Left lung (tissue), 10 donors: ENCODE measurements around the gene LRRN2. TPM values are rescaled to one million over a fixed set of nuclear protein-coding genes. Genes with fewer than 3 reads are reported as not detected.

Experiments used
- ATAC-seq: fragments of 200-7000 bp; cut with Tn5 transposase; one replicate; pipeline ENCODE4 v1.9.1; 2020; ENCODE audit warnings: moderate library complexity
- DNase-seq, 4 donors: peaks; one replicate each; pipeline ENCODE4 v3.0.0-alpha.2; 2013 to 2020
- H3K27ac ChIP-seq, 2 donors: fragments of 200-600 bp; sonication (generic) in 1 of 2; one replicate each; pipeline versions ENCODE4 v1.5.0 to v1.8.0; 2020 to 2021
- H3K27me3 ChIP-seq, 2 donors: fragments of 200-600 bp; sonication (generic) in 1 of 2; one replicate each; pipeline versions ENCODE4 v1.5.0 to v1.8.0; 2020 to 2021
- H3K36me3 ChIP-seq, 2 donors: fragments of 200-600 bp; sonication (generic) in 1 of 2; one replicate each; pipeline versions ENCODE4 v1.5.0 to v1.8.0; 2020 to 2021
- H3K4me1 ChIP-seq, 2 donors: fragments of 200-600 bp; one replicate each; pipeline ENCODE4 v1.8.0; 2021
- H3K4me3 ChIP-seq, 2 donors: fragments of 200-600 bp; sonication (generic) in 1 of 2; one replicate each; pipeline versions ENCODE4 v1.5.0 to v1.8.0; 2020 to 2021; ENCODE audit warnings: mild to moderate bottlenecking in 1 of 2
- H3K9me3 ChIP-seq, 2 donors: fragments of 200-600 bp; sonication (generic) in 1 of 2; one replicate each; pipeline versions ENCODE4 v1.5.0 to v1.8.0; 2020 to 2021
- CTCF ChIP-seq, 2 donors: fragments of 200-600 bp; sonication (generic) in 1 of 2; IDR thresholded peaks; one replicate each; pipeline versions ENCODE4 v1.5.0 to v1.8.0; 2021; ENCODE audit warnings: antibody characterized with exemption in 2 of 2
- intact Hi-C, 2 donors: fragments of 100-400 bp; cut with DNase I; formaldehyde crosslinking; loops; one replicate each; pipeline versions ENCODE4 v1.11.2 to v1.14.2; 2022
- polyA plus RNA-seq, 6 donors: library from polyadenylated mRNA; unstranded; fragments of 120-200 nt; gene quantifications; one replicate each; pipeline ENCODE4 v1.2.1, GENCODE V29; 2013; ENCODE audit not compliant: insufficient read length in 6 of 6
- total RNA-seq, 2 donors: library from RNA; stranded (reverse); fragmentation: NEBNext Ultra II Directional; extraction: Animal tissue kit (Norgen Biotek cat#: 25700); gene quantifications; one replicate each; pipeline ENCODE4 v1.2.1, GENCODE V29; 2021
- donor health status: DM: no; HTN: yes; CAD: no.
- donor health status: DM: no; HTN: no; CAD: no.

Gene LRRN2
- total and polyA plus RNA-seq, 8 donors: 1.6 to 7.1 (median 2.0) TPM

GRCh38 chr1:204623365-204623893 is 62.1 kb downstream of the LRRN2 start:
- no peaks in the 10 kb centered on the region for H3K9me3 ChIP-seq
- DNase-seq (no peak), ATAC-seq (peak; percentile 33)
- intact Hi-C loops: no loop called here
- no peak for TF ChIP-seq CTCF (IDR thresholded peaks at IDR 0.05)
- no peak overlapping the region for H3K27ac ChIP-seq
- H3K36me3 ChIP-seq: no peaks in the 10 kb centered on the region
- H3K4me1 ChIP-seq: no peaks in the 10 kb centered on the region
- no peaks in the 10 kb centered on the region for H3K27me3 ChIP-seq
- H3K4me3 ChIP-seq: no peak overlapping the region

DNA sequence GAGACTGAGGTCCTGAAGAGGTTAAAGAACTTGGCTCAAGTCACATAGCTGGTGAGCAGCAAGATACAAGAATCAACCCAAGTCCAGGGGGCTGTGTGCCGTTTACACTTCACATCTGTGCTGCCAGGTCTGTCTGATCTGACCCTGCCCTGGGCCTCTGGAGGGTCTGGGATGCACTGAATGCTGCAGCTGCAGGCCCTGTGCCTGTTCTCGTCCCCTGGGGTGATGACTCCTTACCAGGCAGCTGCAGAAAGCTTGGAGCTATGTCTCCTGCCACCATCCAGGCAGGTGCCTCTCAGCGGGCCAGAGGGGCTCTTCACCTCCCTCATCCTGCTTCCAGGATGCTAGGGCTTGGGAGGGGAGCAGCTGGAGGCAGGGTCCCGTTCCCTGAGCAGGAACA is 63.5 kb downstream of the LRRN2 start:
- no peak for TF ChIP-seq CTCF (IDR thresholded peaks at IDR 0.05)
- Histone ChIP-seq H3K27ac (no peak overlapping the region), H3K4me1 (no peaks in the 10 kb centered on the region), H3K36me3 (no peaks in the 10 kb centered on the region), H3K9me3 (no peaks in the 10 kb centered on the region), H3K4me3 (no peak overlapping the region), H3K27me3 (no peaks in the 10 kb centered on the region)
- DNase-seq (no peak), ATAC-seq (no peak)
- intact Hi-C loops: no loop called here

GRCh38 chr1:204621396-204621795 is 64.1 kb downstream of the LRRN2 start:
- H3K27me3 ChIP-seq: no peaks in the 10 kb centered on the region
- H3K4me3 ChIP-seq: no peak overlapping the region
- intact Hi-C loops: no loop called here
- no peaks in the 10 kb centered on the region for H3K4me1 ChIP-seq
- H3K9me3 ChIP-seq: no peaks in the 10 kb centered on the region
- H3K27ac ChIP-seq: no peak overlapping the region
- no peak for TF ChIP-seq CTCF (IDR thresholded peaks at IDR 0.05)
- no peaks in the 10 kb centered on the region for H3K36me3 ChIP-seq
- DNase-seq (no peak), ATAC-seq (no peak)

- no peak for TF ChIP-seq CTCF (IDR thresholded peaks at IDR 0.05)
- Histone ChIP-seq H3K36me3 (no peaks in the 10 kb centered on the region), H3K4me3 (no peak overlapping the region), H3K27me3 (no peaks in the 10 kb centered on the region), H3K27ac (no peak overlapping the region), H3K9me3 (no peaks in the 10 kb centered on the region), H3K4me1 (no peaks in the 10 kb centered on the region)
- DNase-seq (no peak), ATAC-seq (no peak)
- intact Hi-C loops: no loop called here
Observed at GRCh38 chr1:204619721-204620120, 65.8 kb downstream of the LRRN2 start.

DNA sequence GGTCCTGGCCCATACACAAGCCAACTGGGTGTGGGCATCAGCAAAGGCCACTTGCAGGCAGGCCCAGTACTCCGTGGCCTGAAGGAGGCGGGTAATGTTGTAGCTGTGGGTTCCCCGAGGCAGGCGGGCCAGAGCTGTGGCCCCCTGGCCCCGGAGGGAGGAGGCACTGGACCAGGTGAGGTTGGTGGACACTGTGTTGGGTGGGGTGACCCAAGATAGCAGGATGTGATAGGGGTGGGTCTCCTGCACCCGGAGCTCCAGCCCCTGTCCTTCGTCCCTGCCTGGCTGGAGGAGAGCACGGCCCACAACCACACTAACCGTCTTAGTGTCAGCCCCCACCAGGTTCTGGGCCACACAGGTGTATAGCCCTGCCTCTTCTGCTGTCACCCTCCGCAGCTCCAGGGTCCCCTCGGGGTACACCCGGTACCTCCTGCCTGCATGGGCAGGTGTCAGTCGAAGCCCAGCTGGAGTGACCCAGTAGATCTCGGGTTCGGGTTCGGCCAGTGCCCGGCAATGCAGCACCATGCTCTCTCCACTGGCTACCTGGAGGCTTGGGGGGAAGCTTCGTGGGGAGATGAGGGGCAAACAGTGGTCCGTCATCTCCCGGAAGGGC is 67.3 kb downstream of the LRRN2 start:
- no peaks in the 10 kb centered on the region for H3K4me1 ChIP-seq
- H3K4me3 ChIP-seq: no peak overlapping the region
- no peaks in the 10 kb centered on the region for H3K9me3 ChIP-seq
- H3K36me3 ChIP-seq: no peaks in the 10 kb centered on the region
- no peak for ATAC-seq
- no peaks in the 10 kb centered on the region for H3K27me3 ChIP-seq
- intact Hi-C loops: no loop called here
- TF ChIP-seq CTCF (IDR thresholded peaks at IDR 0.05): no peak
- DNase-seq: no peak
- H3K27ac ChIP-seq: no peak overlapping the region
